Spleen (tissue), 7 donors: Measurements from ENCODE around the gene TTC39A.

Experiments
- CTCF ChIP-seq, 11 experiments: fragments of 200-600 bp in 7 of 11; fragments of 450-650 bp in 4 of 11; sonication (generic) in 4 of 11; IDR thresholded peaks in 8 of 11; conservative IDR thresholded peaks in 3 of 11; 1 replicate in 7 of 11; 2 replicates in 4 of 11; pipeline versions ENCODE4 v1.4.0 to v1.8.0; 2016 to 2021; ENCODE audit warnings: antibody characterized with exemption in 11 of 11, inconsistent platforms in 4 of 11, mild to moderate bottlenecking in 1 of 11
- POLR2A ChIP-seq, 3 donors: fragments of 450-650 bp; IDR thresholded peaks; one replicate each; pipeline ENCODE4 v1.5.1; 2017; ENCODE audit warnings: antibody characterized with exemption in 3 of 3, mild to moderate bottlenecking in 1 of 3
- POLR2AphosphoS5 ChIP-seq, 3 donors: sonication (generic); formaldehyde crosslinking; IDR thresholded peaks; one replicate each; pipeline ENCODE4 v1.5.1; 2017; ENCODE audit warnings: antibody characterized with exemption in 3 of 3
- donor health status: DM: no; HTN: no; CAD: no; lungs with moderate emphysema.
- donor health status: DM: no; HTN: no; CAD: no.
- donor health status: DM: no; HTN: no; CAD: no.

GRCh38 chr1:51283979-51284378 is 46.4 kb downstream of the TTC39A start:
- TF ChIP-seq CTCF (IDR thresholded peaks at IDR 0.05 in 8 of 11, conservative IDR thresholded peaks at IDR 0.05 in 3 of 11) (no peak), POLR2AphosphoS5 (IDR thresholded peaks at IDR 0.05) (no peak), POLR2A (IDR thresholded peaks at IDR 0.05) (no peak)
